H1 (cell line): ENCODE measurements around the gene HOXC13.

Experiments
- CTCF ChIP-seq, 3 experiments: IDR thresholded peaks; 1 replicate in 2 of 3; 2 replicates in 1 of 3; pipeline versions ENCODE4 v1.5.1 to v1.6.1; 2011; ENCODE audit warnings: low read length in 3 of 3, mild to moderate bottlenecking in 3 of 3, inconsistent platforms in 2 of 3, low read depth in 1 of 3, moderate library complexity in 1 of 3; ENCODE audit not compliant: insufficient read depth in 1 of 3; ENCODE audit errors: control extremely low read depth in 1 of 3
- EZH2 ChIP-seq: fragments of 200-600 bp; sonication (generic); IDR thresholded peaks from 2 replicates; pipeline ENCODE4 v1.7.1; 2012; ENCODE audit warnings: low read depth, mild to moderate bottlenecking, moderate library complexity, low read length, inconsistent platforms; ENCODE audit not compliant: severe bottlenecking
- MAFK ChIP-seq: IDR thresholded peaks from 2 replicates; pipeline ENCODE4 v1.6.1; 2012; ENCODE audit warnings: low read depth, mild to moderate bottlenecking, improper control_type of control experiment, low read length
- MAX ChIP-seq: IDR thresholded peaks from 2 replicates; pipeline ENCODE4 v1.6.1; 2012; ENCODE audit warnings: inconsistent platforms
- RBBP5 ChIP-seq: IDR thresholded peaks from 2 replicates; pipeline ENCODE4 v1.7.1; 2012; ENCODE audit warnings: low read depth, mild to moderate bottlenecking, inconsistent platforms, low read length, moderate library complexity, borderline replicate concordance
- RFX5 ChIP-seq: IDR thresholded peaks from 2 replicates; pipeline ENCODE4 v1.6.1; 2011; ENCODE audit warnings: low read depth, low read length, improper control_type of control experiment, borderline replicate concordance
- YY1 ChIP-seq: IDR thresholded peaks from 2 replicates; pipeline ENCODE4 v1.6.1; 2011; ENCODE audit warnings: low read depth, mild to moderate bottlenecking, low read length

GRCh38 chr12:53940443-53941014 is 1.9 kb downstream of the HOXC13 start:
- TF ChIP-seq CTCF (IDR thresholded peaks at IDR 0.05; ENCODE audit: control extremely low read depth in 1 of 3, insufficient read depth in 1 of 3, low read depth in 1 of 3, low read length in 3 of 3), result no peak
- no peak for TF ChIP-seq RFX5
- TF ChIP-seq MAFK, result no peak
- TF ChIP-seq MAX, result no peak
- TF ChIP-seq EZH2, result peak; percentile 86
- TF ChIP-seq YY1, result no peak
- no peak for TF ChIP-seq RBBP5
